ENCODE data around the gene BRPF3. TPM values are rescaled to one million over a fixed set of nuclear protein-coding genes. Genes with fewer than 3 reads are reported as not detected.

BRPF3 gene
- total RNA-seq, 1 donor from 2014 or later = 13.4 TPM

DNA sequence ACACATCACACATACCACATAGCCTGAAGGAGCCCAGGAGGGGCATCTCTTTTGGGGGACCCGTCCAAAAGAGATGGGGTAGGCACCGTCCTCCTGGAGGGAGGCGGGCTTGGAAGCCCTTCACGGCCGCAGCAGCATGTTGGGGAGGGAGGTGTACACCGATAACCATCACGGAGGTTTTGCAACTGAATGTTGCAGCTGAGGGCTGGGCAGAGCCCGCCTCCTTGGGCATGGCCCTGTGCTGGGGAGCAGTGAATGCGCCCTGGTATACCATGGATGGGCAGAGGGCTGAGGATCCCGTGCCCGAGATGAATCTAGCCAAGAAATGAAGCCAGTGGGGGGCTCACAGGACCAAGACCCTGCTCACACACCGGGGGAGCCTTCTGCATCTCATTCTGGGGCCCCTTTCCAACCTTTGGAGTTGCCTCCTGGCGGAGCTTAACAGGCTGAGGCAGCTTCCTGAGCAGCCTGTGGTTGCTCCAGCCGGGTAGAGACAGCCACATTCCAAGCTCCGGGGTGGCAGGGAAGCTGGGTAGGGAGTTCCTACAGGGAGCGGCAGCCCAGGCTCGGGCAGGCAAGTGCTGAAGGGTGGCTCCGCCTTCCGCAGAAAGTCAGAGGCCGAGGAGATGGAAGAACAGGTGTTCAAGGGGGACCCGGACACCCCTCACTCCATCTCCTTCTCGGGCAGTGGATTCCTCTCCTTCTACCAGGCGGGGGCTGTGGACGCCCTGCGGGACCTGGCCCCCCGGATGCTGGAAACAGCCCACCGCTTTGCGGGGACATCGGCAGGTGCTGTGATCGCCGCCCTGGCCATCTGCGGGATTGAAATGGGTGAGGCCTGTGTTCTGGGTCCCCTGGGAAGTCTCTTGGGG, 73.5 kb downstream of the BRPF3 start, which contains the start of gene PNPLA1:
Gene PNPLA1 (plus strand): TSS at position 227 of the 872 bp plus-strand sequence. CDS start 400 bp downstream, at position 627.
- peak; percentile 8 for DNase-seq

DNA sequence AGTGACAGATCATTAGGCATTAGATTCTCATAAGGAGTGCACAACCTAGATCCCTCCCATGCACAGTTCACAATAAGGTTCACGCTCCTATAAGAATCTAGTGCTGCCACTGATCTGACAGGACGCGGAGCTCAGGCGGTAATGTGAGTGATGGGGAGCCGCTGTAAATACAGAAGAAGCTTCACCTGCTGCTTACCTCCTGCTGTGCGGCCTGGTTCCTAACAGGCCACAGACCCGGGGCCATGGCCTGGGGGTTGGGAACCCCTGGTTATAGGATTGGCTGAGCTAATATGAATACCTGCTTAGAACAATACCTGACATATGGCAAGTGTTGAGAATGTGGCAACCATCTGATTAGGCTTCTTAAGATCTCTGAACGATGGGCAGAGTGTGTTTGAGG, 75.7 kb downstream of the BRPF3 start:
- DNase-seq = no peak

DNA sequence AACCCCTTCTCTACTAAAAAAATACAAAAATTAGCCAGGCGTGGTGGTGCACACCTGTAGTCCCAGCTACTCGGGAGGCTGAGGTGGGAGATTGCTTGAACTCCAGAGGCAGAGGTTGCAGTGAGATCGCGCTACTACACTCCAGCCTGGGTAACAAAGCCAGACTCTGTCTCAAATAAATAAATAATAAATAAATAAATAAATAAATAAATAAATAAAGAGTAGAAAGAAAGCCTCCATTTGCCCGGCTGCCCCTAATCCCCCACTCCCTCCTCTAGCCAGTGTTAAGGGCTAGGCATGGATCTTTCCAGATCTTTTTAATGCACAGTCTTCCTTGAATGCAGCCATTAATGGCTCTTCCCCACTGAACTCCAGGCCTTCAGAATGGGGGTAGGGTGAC, 76.5 kb downstream of the BRPF3 start:
- no peak for DNase-seq

DNA sequence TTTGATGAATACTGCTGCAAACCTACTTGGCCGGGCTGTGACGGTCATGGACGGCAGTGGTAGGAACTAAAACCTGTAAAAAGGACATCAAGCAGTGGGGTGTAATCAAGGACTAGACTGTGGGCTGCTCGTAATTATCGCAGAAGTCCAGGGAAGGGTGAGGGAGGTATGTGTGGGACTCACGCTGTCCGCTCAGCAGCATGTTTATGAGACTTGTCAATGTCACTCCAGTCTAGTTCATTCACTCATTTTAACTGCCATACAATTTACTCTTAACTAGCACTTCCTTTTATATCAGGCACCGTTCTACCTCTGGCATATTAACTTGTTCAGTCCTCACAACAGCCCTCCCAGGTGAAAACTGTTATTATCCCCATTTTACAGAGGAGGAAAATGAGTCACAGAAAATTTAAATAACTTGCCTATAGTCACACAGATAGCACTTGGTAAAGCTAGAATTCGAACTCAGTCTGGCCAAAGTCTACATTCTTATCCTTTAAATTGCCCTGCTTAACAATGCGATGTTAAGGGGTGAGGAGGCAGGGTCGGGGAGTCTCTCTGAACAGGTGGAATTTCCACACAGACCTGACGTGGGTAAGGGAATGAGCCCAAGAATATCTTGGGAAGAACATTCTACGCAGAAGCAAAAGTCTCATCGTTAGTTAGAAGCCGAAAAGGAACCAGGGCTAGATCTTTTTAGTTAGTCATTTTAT, 77.4 kb downstream of the BRPF3 start:
- DNase-seq = no peak

GRCh38 chr6:36276581-36277536, 80.3 kb downstream of the BRPF3 start:
- no peak for DNase-seq

DNA sequence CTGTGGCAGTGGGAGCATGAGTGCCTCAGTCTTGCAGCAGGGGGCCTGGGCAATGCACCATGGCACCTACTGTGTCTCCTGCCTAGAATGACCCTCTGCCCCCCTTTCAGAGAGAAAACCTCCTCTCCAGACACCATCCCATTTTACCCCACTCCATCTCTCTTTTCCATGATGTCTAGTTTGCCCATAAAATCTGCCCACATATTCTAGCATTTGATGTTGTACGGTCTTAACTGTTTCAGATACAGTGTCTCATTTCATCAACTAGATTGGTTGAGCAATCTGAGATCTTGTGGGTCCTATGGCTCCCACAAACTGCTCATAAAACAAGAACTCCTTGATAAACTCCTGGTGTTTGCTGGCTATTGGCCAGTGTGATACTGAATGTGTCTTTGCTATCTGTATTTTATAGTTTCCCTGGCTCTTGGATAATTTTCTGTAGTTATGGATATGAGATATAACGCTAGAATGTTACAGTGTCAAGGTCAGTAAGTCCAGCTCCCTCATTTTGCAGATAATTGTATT, 81.5 kb downstream of the BRPF3 start:
- no peak for DNase-seq

DNA sequence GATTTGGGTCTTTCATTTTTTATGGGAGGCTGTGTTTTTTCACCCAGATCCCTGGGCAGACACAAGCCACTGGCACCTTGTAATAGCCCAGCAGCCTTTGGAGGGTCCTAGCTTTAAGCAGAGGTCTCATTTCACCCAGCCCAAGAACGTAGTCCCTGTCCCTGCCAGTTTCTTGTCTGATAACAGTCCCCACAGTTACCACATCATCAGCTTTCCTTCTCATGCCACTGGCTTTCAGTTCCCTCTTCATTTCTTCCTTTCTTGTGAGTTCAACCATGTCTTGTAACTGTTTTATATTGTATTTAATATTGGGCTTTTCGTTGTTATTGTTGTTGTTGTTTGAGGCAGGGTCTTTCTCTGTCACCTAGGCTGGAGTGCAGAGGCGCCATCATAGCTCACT, 83.9 kb downstream of the BRPF3 start:
- no peak for DNase-seq

GRCh38 chr6:36280983-36281382, 84.4 kb downstream of the BRPF3 start:
- no peak for DNase-seq

Other genes starting within 250 kb of the BRPF3 start
- not detected for gene SLC26A8, start 172.1 kb upstream of the BRPF3 start, total RNA-seq
- 67.9 TPM for gene MAPK14, start 168.9 kb upstream of the BRPF3 start, total RNA-seq
- 12.2 TPM for gene MAPK13, start 66.2 kb upstream of the BRPF3 start, total RNA-seq
- gene PNPLA1, start 73.3 kb downstream of the BRPF3 start, total RNA-seq = not detected
- gene BNIP5, start 140.1 kb downstream of the BRPF3 start, total RNA-seq = not detected
- gene ETV7, start 190.9 kb downstream of the BRPF3 start, total RNA-seq = 0.21 TPM
- gene PXT1, start 246.1 kb downstream of the BRPF3 start, total RNA-seq = not detected
- 85.1 TPM for gene KCTD20, start 246.3 kb downstream of the BRPF3 start, total RNA-seq

Data from tongue (tissue), 2 donors.